Stomach (tissue), 4 donors: ENCODE results near the gene KIFC3.

ENCODE experiments used
- CTCF ChIP-seq, 7 experiments: fragments of 450-650 bp in 4 of 7; fragments of 200-600 bp in 3 of 7; sonication (generic) in 3 of 7; IDR thresholded peaks; one replicate each; pipeline ENCODE4 v1.5.1; 2016 to 2019; ENCODE audit warnings: antibody characterized with exemption in 7 of 7, control low read depth in 2 of 7, mild to moderate bottlenecking in 1 of 7
- EP300 ChIP-seq: sonication (generic); formaldehyde crosslinking; IDR thresholded peaks from one replicate; pipeline ENCODE4 v1.6.1; 2017; ENCODE audit warnings: antibody characterized with exemption
- POLR2A ChIP-seq, 4 donors: fragments of 450-650 bp; IDR thresholded peaks; one replicate each; pipeline ENCODE4 v1.6.1; 2016; ENCODE audit warnings: antibody characterized with exemption in 4 of 4, control low read depth in 2 of 4, mild to moderate bottlenecking in 1 of 4, moderate library complexity in 1 of 4
- POLR2AphosphoS5 ChIP-seq, 3 donors: sonication (generic); formaldehyde crosslinking; IDR thresholded peaks; one replicate each; pipeline ENCODE4 v1.6.1; 2016; ENCODE audit warnings: antibody characterized with exemption in 3 of 3

DNA sequence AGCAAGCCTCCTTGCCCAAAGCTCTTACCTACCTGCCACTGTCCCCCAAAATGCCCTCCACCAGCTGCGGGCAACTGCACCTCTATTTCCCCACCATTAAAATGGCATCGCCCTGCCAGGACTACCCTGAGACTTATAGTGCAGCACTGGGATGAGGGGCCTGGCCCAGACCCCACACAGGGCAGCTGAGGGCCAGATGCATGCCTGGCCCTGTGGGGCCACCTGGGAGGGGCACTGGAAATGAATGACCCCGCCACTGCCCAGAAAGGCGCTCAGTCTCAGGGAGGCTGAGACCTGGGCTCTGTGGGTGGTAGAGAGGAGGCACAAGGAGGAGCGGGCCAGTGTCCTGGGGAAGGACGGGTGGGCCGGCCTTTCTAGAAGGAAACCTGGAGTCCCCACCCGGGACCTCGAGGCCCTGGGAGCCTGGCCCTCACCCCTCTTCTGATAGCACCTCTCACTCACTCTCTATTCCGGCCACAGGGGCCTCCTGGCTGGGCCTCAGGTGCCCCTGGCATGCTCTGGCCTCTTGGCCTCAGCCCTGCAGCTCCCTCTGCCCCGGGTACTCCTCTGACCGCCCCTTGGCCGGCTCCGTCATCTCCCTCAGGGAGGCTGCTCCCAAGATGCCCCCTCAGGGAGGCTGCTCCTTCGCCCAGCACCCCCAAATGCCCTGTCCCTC lies 39.8 kb downstream of the KIFC3 start:
- no peak for TF ChIP-seq CTCF (IDR thresholded peaks at IDR 0.05)
- TF ChIP-seq EP300: no peak
- TF ChIP-seq POLR2A (IDR thresholded peaks at IDR 0.05): no peak
- TF ChIP-seq POLR2AphosphoS5 (IDR thresholded peaks at IDR 0.05): no peak
